Loucy (cell line): ENCODE measurements around the gene GAPDHS.

Source experiments
- H2AFZ ChIP-seq: fragments of 200-600 bp; sonication (generic); 2 replicates; pipeline ENCODE4 v1.6.0; 2016; ENCODE audit warnings: antibody characterized with exemption, mild to moderate bottlenecking, low read length, moderate library complexity
- H3F3A ChIP-seq: fragments of 200-600 bp; 2 replicates; pipeline ENCODE4 v1.6.0; 2016; ENCODE audit warnings: antibody characterized with exemption, low read depth, mild to moderate bottlenecking
- H3K27me3 ChIP-seq: fragments of 200-600 bp; sonication (generic); 2 replicates; pipeline ENCODE4 v1.6.1; 2014; ENCODE audit warnings: low read length, mild to moderate bottlenecking; ENCODE audit not compliant: insufficient read depth, poor library complexity, severe bottlenecking
- H3K36me3 ChIP-seq: fragments of 200-600 bp; sonication (generic); 2 replicates; pipeline ENCODE4 v1.6.1; 2016; ENCODE audit warnings: low read length; ENCODE audit not compliant: insufficient read depth
- H3K4me1 ChIP-seq: fragments of 200-600 bp; sonication (generic); 2 replicates; pipeline ENCODE4 v1.5.1; 2014; ENCODE audit warnings: low read length, mild to moderate bottlenecking; ENCODE audit not compliant: insufficient read depth, poor library complexity, severe bottlenecking
- H3K4me2 ChIP-seq: fragments of 200-600 bp; sonication (generic); 2 replicates; pipeline ENCODE4 v1.6.0; 2014; ENCODE audit warnings: antibody characterized with exemption, low read length, low read depth, mild to moderate bottlenecking; ENCODE audit not compliant: poor library complexity, severe bottlenecking
- H3K4me3 ChIP-seq: fragments of 200-600 bp; sonication (generic); 2 replicates; pipeline ENCODE4 v1.5.1; 2014; ENCODE audit warnings: low read length, mild to moderate bottlenecking, mixed read lengths; ENCODE audit not compliant: poor library complexity, severe bottlenecking
- H3K79me2 ChIP-seq: fragments of 200-600 bp; sonication (generic); 2 replicates; pipeline ENCODE4 v1.6.1; 2014; ENCODE audit warnings: low read length; ENCODE audit not compliant: insufficient read depth
- H3K9ac ChIP-seq: fragments of 200-600 bp; sonication (generic); 2 replicates; pipeline ENCODE4 v1.6.0; 2014; ENCODE audit warnings: mild to moderate bottlenecking, low read depth, low read length, moderate library complexity; ENCODE audit not compliant: poor library complexity, severe bottlenecking
- H3K9me2 ChIP-seq: fragments of 200-600 bp; sonication (generic); replicated peaks from 2 replicates; pipeline ENCODE4 v1.6.1; 2016; ENCODE audit warnings: low read depth, low read length, mixed read lengths
- H3K9me3 ChIP-seq: fragments of 200-600 bp; sonication (generic); 2 replicates; pipeline ENCODE4 v1.6.1; 2014; ENCODE audit warnings: mild to moderate bottlenecking, antibody characterized with exemption, low read length, low read depth; ENCODE audit not compliant: insufficient read depth
- H4K20me1 ChIP-seq: fragments of 200-600 bp; sonication (generic); 2 replicates; pipeline ENCODE4 v1.6.0; 2014; ENCODE audit warnings: antibody characterized with exemption, low read length, mild to moderate bottlenecking; ENCODE audit not compliant: insufficient read depth, poor library complexity, severe bottlenecking
- CTCF ChIP-seq: fragments of 200-600 bp; sonication (generic); conservative IDR thresholded peaks from 2 replicates; pipeline ENCODE4 v1.5.1; 2014; ENCODE audit warnings: mild to moderate bottlenecking, antibody characterized with exemption, low read length
- EZH2phosphoT487 ChIP-seq: fragments of 200-600 bp; IDR thresholded peaks from 2 replicates; pipeline ENCODE4 v1.6.1; 2018; ENCODE audit warnings: antibody characterized with exemption, mild to moderate bottlenecking, moderate library complexity, borderline replicate concordance

The GAPDHS gene

GRCh38 chr19:35559281-35559659, 26.0 kb downstream of the GAPDHS start:
- Histone ChIP-seq H3K9ac (no peak overlapping the region), H3K4me2 (no peak overlapping the region)

GRCh38 chr19:35559781-35560180, 26.5 kb downstream of the GAPDHS start:
- Histone ChIP-seq H3K4me1 (no peaks in the 10 kb centered on the region), H2AFZ (no peak overlapping the region), H3K79me2 (no peaks in the 10 kb centered on the region), H4K20me1 (no peaks in the 10 kb centered on the region), H3K27me3 (no peaks in the 10 kb centered on the region), H3F3A (no peaks in the 10 kb centered on the region), H3K4me3 (no peak overlapping the region), H3K4me2 (no peak overlapping the region), H3K9me3 (no peaks in the 10 kb centered on the region), H3K36me3 (no peaks in the 10 kb centered on the region), H3K9me2 (no peaks in the 10 kb centered on the region), H3K9ac (no peak overlapping the region)
- TF ChIP-seq CTCF (no peak), EZH2phosphoT487 (no peak)

More at GRCh38 chr19:35559281-35559659, 26.0 kb downstream of the GAPDHS start:
- H3F3A ChIP-seq: no peaks in the 10 kb centered on the region
- no peaks in the 10 kb centered on the region for H4K20me1 ChIP-seq
- no peak overlapping the region for H3K4me3 ChIP-seq
- H3K36me3 ChIP-seq: no peaks in the 10 kb centered on the region
- H3K9me3 ChIP-seq: no peaks in the 10 kb centered on the region
- no peaks in the 10 kb centered on the region for H3K79me2 ChIP-seq
- H3K4me1 ChIP-seq: no peaks in the 10 kb centered on the region
- H3K9me2 ChIP-seq: no peaks in the 10 kb centered on the region
- H3K27me3 ChIP-seq: no peaks in the 10 kb centered on the region
- TF ChIP-seq EZH2phosphoT487 (no peak), CTCF (no peak)
- no peak overlapping the region for H2AFZ ChIP-seq

GRCh38 chr19:35560271-35560670, 27.0 kb downstream of the GAPDHS start:
- Histone ChIP-seq H3K4me3 (no peak overlapping the region), H3K4me2 (no peak overlapping the region), H3F3A (no peaks in the 10 kb centered on the region), H3K79me2 (no peaks in the 10 kb centered on the region), H4K20me1 (no peaks in the 10 kb centered on the region), H3K27me3 (no peaks in the 10 kb centered on the region), H3K9me3 (no peaks in the 10 kb centered on the region), H3K9ac (no peak overlapping the region), H2AFZ (no peak overlapping the region), H3K4me1 (no peaks in the 10 kb centered on the region), H3K36me3 (no peaks in the 10 kb centered on the region), H3K9me2 (no peaks in the 10 kb centered on the region)
- TF ChIP-seq EZH2phosphoT487: no peak
- TF ChIP-seq CTCF: no peak
